ENCODE data around the gene MRPL48. TPM values are rescaled to one million over a fixed set of nuclear protein-coding genes. Genes with fewer than 3 reads are reported as not detected.
"Not testable (repeated sequence)": the region's sequence is repeated elsewhere in the genome, so short reads cannot be mapped to it uniquely, and the experiment has no call there.

The MRPL48 gene
- total RNA-seq, 1 experiment from 2014 or later: 66.8 TPM

DNA sequence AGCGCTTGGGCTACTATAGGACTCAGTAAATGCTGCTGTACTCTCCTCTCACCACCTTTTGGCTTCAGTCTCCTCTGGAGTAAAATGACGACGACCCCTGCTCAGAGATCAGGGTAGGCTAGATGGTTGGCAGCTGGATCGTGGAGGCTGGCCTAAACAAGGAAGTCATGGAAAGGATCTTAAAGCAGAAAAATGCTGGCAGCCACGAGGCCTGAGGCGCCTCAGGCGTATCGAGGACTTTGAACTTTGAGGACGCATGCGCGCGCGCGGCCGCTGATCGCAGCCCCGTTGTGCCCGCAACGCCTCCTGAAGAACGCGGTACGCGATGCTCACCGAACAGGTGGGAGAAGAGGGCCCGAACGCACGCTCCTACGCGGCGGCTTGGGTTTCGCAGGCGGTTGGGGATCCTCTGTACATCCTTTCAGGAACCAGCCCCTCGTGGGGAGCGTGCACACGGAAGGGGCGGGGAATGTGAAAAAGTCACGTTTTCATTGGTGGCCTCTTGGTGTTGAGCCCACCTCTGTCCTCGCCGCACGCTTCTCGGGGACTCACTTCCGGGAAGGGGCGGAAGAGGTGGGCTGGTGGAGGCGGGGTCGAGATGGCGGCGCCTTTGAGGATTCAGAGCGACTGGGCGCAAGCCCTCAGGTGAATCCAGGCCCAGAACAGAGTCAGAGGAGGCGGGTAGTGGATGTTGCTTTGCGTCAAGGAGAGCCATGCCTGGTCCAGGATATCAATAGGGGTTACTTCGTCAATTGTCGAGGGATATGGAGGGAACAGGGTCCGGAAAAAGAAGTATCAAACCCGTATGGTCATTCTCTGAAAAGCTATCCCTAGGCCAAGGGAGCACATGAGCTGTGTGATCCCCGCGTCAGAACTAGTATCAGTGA is 89.0 kb downstream of the MRPL48 start, which contains the start of the genes COA4 and PAAF1 (continued):
- TF ChIP-seq, protein P1, sequence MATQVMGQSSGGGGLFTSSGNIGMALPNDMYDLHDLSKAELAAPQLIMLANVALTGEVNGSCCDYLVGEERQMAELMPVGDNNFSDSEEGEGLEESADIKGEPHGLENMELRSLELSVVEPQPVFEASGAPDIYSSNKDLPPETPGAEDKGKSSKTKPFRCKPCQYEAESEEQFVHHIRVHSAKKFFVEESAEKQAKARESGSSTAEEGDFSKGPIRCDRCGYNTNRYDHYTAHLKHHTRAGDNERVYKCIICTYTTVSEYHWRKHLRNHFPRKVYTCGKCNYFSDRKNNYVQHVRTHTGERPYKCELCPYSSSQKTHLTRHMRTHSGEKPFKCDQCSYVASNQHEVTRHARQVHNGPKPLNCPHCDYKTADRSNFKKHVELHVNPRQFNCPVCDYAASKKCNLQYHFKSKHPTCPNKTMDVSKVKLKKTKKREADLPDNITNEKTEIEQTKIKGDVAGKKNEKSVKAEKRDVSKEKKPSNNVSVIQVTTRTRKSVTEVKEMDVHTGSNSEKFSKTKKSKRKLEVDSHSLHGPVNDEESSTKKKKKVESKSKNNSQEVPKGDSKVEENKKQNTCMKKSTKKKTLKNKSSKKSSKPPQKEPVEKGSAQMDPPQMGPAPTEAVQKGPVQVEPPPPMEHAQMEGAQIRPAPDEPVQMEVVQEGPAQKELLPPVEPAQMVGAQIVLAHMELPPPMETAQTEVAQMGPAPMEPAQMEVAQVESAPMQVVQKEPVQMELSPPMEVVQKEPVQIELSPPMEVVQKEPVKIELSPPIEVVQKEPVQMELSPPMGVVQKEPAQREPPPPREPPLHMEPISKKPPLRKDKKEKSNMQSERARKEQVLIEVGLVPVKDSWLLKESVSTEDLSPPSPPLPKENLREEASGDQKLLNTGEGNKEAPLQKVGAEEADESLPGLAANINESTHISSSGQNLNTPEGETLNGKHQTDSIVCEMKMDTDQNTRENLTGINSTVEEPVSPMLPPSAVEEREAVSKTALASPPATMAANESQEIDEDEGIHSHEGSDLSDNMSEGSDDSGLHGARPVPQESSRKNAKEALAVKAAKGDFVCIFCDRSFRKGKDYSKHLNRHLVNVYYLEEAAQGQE (IDR thresholded peaks at IDR 0.05; ENCODE audit: low read depth): no peak
- TF ChIP-seq POLR2AphosphoS5 (IDR thresholded peaks at IDR 0.05; ENCODE audit: low read depth, low read length): peak; percentile 87
- TF ChIP-seq SIN3A (IDR thresholded peaks at IDR 0.05; ENCODE audit: low read depth): peak; percentile 94

DNA sequence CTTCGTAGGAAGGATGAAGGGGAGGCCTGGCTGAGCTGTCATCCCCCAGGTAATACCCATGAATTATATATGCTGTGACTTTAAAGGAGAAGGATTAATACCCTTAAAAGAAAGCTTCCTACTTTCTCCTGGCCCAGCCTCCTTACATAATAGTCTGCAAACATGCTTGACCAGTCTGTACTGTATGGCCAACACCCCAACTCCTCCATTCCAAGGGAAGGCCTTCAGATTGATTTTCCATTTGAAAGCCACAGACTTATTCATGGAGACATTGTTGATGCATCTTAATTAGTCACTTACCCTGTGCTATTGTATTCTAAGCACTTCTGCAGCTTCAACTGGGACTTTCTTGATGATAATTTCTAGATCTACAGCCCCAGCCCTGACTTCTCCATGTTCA is 91.1 kb downstream of the MRPL48 start:
- H3K36me3 ChIP-seq (ENCODE audit: control insufficient read depth in 1 of 2, insufficient read depth in 2 of 2, low read length in 2 of 2): peaks cover 6 to 19% of the 10 kb centered on the region in 2 experiments; a peak in 3 of 4 replicates
- H3K4me1 ChIP-seq (ENCODE audit: control insufficient read depth in 1 of 2, insufficient read depth in 2 of 2, low read length in 2 of 2): peaks cover 16 to 35% of the 10 kb centered on the region in 2 experiments
- no TSS peak for BruUV-seq (replicated peaks)
- CTCF ChIA-PET: no interaction called here
- RAD21 ChIA-PET (ENCODE audit: low non-redundant PET in 1 of 2, low total read pairs in 2 of 2, uncharacterized antibody in 2 of 2, unreplicated experiment in 2 of 2): no interaction called here
- TF ChIP-seq EGR1 (IDR thresholded peaks at IDR 0.05; ENCODE audit: low read depth): no peak
- H4K20me1 ChIP-seq (ENCODE audit: insufficient read depth): no peaks in the 10 kb centered on the region
- H3K27ac ChIP-seq (ENCODE audit: low read depth, low read length): no peak overlapping the region
- H3K79me2 ChIP-seq (ENCODE audit: insufficient read depth, low read length): peaks cover 34% of the 10 kb centered on the region
- H3K9me2 ChIP-seq (ENCODE audit: insufficient read depth): no peaks in the 10 kb centered on the region
- DNase-seq (ENCODE audit: low read depth, low spot score): no peak
- intact Hi-C loops (cut with micrococcal nuclease): no loop called here
- no peaks in the 10 kb centered on the region for H3K9me3 ChIP-seq (ENCODE audit: control insufficient read depth in 1 of 2, insufficient read depth in 1 of 2, low read depth in 1 of 2, low read length in 2 of 2)
- no peak overlapping the region for H3K4me2 ChIP-seq (ENCODE audit: low read length)
- H3K9ac ChIP-seq (ENCODE audit: low read length): no peak overlapping the region
- H3K4me3 ChIP-seq (replicated peaks in 1 of 2; ENCODE audit: low read depth in 1 of 2, low read length in 2 of 2): no peak overlapping the region
- POLR2A ChIA-PET: no interaction called here
- ATAC-seq: no peak
- H2AFZ ChIP-seq (ENCODE audit: low read depth, low read length, poor library complexity, severe bottlenecking): no peak overlapping the region
- no peaks in the 10 kb centered on the region for H3K27me3 ChIP-seq (ENCODE audit: insufficient read depth, low read length)

DNA sequence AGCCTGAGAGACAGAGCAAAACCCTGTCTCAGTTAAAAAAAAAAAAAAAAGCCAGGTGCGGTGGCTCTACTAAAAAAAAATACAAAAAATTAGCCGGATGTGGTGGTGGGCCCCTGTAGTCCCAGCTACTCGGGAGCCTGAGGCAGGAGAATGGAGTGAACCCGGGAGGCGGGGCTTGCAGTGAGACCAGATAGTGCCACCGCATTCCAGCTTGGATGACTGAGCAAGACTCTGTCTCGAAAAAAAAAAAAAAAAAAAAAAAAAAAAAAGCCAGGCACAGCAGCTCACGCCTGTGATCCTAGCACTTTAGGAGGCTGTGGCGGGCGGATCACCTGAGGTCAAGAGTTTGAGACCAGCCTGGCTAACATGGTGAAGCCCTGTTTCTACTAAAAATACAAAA is 92.8 kb downstream of the MRPL48 start:
- DNase-seq (ENCODE audit: low read depth, low spot score) (peak; percentile 29), ATAC-seq (peak; percentile 29; the same call in 1 of the 2 replicates)
- intact Hi-C loops (cut with micrococcal nuclease); BruUV-seq (replicated peaks); H3K27me3 ChIP-seq (ENCODE audit: insufficient read depth, low read length); H4K20me1 ChIP-seq (ENCODE audit: insufficient read depth); H3K9me2 ChIP-seq (ENCODE audit: insufficient read depth); CTCF ChIA-PET; H3K9me3 ChIP-seq (ENCODE audit: control insufficient read depth in 1 of 2, insufficient read depth in 1 of 2, low read depth in 1 of 2, low read length in 2 of 2); H2AFZ ChIP-seq (ENCODE audit: low read depth, low read length, poor library complexity, severe bottlenecking); H3K36me3 ChIP-seq (ENCODE audit: control insufficient read depth in 1 of 2, insufficient read depth in 2 of 2, low read length in 2 of 2): not testable (repeated sequence)
- peak overlapping the region; percentile 10; the same call in 1 of the 2 replicates for H3K27ac ChIP-seq (ENCODE audit: low read depth, low read length)
- peak overlapping the region; percentile 59 for H3K4me2 ChIP-seq (ENCODE audit: low read length)
- H3K79me2 ChIP-seq (ENCODE audit: insufficient read depth, low read length): peaks cover 17% of the 10 kb centered on the region
- ChIA-PET RAD21 (ENCODE audit: low non-redundant PET in 1 of 2, low total read pairs in 2 of 2, uncharacterized antibody in 2 of 2, unreplicated experiment in 2 of 2) (interaction anchor here (0.6 to 0.7 kb wide), 2 partner anchors 101 to 256 kb away, joined by 5 read pairs; no protein-coding TSS in a partner anchor), POLR2A (interaction anchor here (0.7 to 1.6 kb wide), 2 partner anchors 25 to 350 kb away, joined by 3 read pairs; no protein-coding TSS in a partner anchor)
- peaks cover 11 to 30% of the 10 kb centered on the region in 2 experiments for H3K4me1 ChIP-seq (ENCODE audit: control insufficient read depth in 1 of 2, insufficient read depth in 2 of 2, low read length in 2 of 2)
- peak overlapping the region in 1 of 2 experiments; percentile 15; a peak in 1 of 4 replicates for H3K4me3 ChIP-seq (replicated peaks in 1 of 2; ENCODE audit: low read depth in 1 of 2, low read length in 2 of 2)
- peak overlapping the region; percentile 39 for H3K9ac ChIP-seq (ENCODE audit: low read length)
